ENCODE results near the gene WASL.
A peak's percentile ranks its signal among the peaks of the same experiment; 100 is the strongest.
"Not testable (repeated sequence)": the region's sequence is repeated elsewhere in the genome, so short reads cannot be mapped to it uniquely, and the experiment has no call there.

WASL gene

GRCh38 chr7:123768493-123768892, 19.7 kb upstream of the WASL start:
- DNase-seq: no peak

GRCh38 chr7:123763191-123763661, 14.4 kb upstream of the WASL start:
- no peak for DNase-seq

- DNase-seq: no peak
Measured at GRCh38 chr7:123761729-123762128, 12.9 kb upstream of the WASL start.

GRCh38 chr7:123757095-123757494, 8.3 kb upstream of the WASL start:
- no peak for DNase-seq

- DNase-seq: no peak
Measured at GRCh38 chr7:123755338-123755737, 6.5 kb upstream of the WASL start.

- DNase-seq: no peak
Measured at GRCh38 chr7:123754271-123754871, 5.6 kb upstream of the WASL start.

- DNase-seq: no peak
Measured at GRCh38 chr7:123752534-123752933, 3.7 kb upstream of the WASL start.

- DNase-seq: no peak
Measured at GRCh38 chr7:123751821-123752220, 3.0 kb upstream of the WASL start.

- no peak for DNase-seq
Measured at GRCh38 chr7:123750389-123751230, 1.8 kb upstream of the WASL start.

GRCh38 chr7:123749537-123749857, 694 bp upstream of the WASL start:
- DNase-seq: peak in 2 of 4 experiments; percentile 24 to 32

- peak in 1 of 4 experiments; percentile 37 for DNase-seq
Measured at GRCh38 chr7:123748171-123748733, 551 bp downstream of the WASL start.

GRCh38 chr7:123747620-123748141, 1.1 kb downstream of the WASL start:
- DNase-seq: no peak

- no peak for DNase-seq
Measured at GRCh38 chr7:123746931-123747488, 1.8 kb downstream of the WASL start.

GRCh38 chr7:123746055-123746454, 2.7 kb downstream of the WASL start:
- no peak for DNase-seq

GRCh38 chr7:123745437-123745836, 3.4 kb downstream of the WASL start:
- DNase-seq: no peak

- no peak for DNase-seq
Measured at GRCh38 chr7:123744416-123744815, 4.4 kb downstream of the WASL start.

- DNase-seq: no peak
Measured at GRCh38 chr7:123741940-123742339, 6.9 kb downstream of the WASL start.

- DNase-seq: no peak
Measured at GRCh38 chr7:123738808-123739207, 10.0 kb downstream of the WASL start.

GRCh38 chr7:123738356-123738755, 10.4 kb downstream of the WASL start:
- no peak for DNase-seq

- DNase-seq: not testable (repeated sequence)
Measured at GRCh38 chr7:123737168-123737674, 11.6 kb downstream of the WASL start.

GRCh38 chr7:123735539-123735938, 13.3 kb downstream of the WASL start:
- no peak for DNase-seq

- no peak for DNase-seq
Measured at GRCh38 chr7:123734498-123734897, 14.3 kb downstream of the WASL start.

GRCh38 chr7:123732413-123733091, 16.3 kb downstream of the WASL start:
- DNase-seq: no peak
